Thyroid gland (tissue), 4 donors: Measurements from ENCODE around the gene LDB2.

Experiments
- CTCF ChIP-seq, 6 experiments: fragments of 200-600 bp in 3 of 6; fragments of 450-650 bp in 3 of 6; sonication (generic) in 3 of 6; IDR thresholded peaks; one replicate each; pipeline ENCODE4 v1.5.1; 2016 to 2019; ENCODE audit warnings: antibody characterized with exemption in 6 of 6, mild to moderate bottlenecking in 2 of 6, inconsistent platforms in 1 of 6, moderate library complexity in 1 of 6
- POLR2A ChIP-seq, 2 donors: fragments of 450-650 bp; IDR thresholded peaks; one replicate each; pipeline ENCODE4 v1.6.1; 2017; ENCODE audit warnings: antibody characterized with exemption in 2 of 2, mild to moderate bottlenecking in 2 of 2, moderate library complexity in 1 of 2

GRCh38 chr4:16767251-16767650 lies 131.2 kb downstream of the LDB2 start:
- TF ChIP-seq CTCF (IDR thresholded peaks at IDR 0.05) (no peak), POLR2A (IDR thresholded peaks at IDR 0.05) (no peak)
